SK-N-SH treated with all-trans-retinoic acid at 6 μM for 48 hours (cell line): ENCODE data around the gene TLR10.
A peak's percentile ranks its signal among the peaks of the same experiment; 100 is the strongest.

Experiments used
- ATAC-seq: fragments of 200-7000 bp; cut with Tn5 transposase; 3 replicates; pipeline ENCODE4 v1.9.1; 2020; ENCODE audit warnings: mild to moderate bottlenecking, moderate library complexity
- ARNTL ChIP-seq: fragments of 450-650 bp; formaldehyde crosslinking; IDR thresholded peaks from 2 replicates; pipeline ENCODE4 v1.5.0; 2020; ENCODE audit warnings: low read depth, mild to moderate bottlenecking, moderate library complexity, borderline replicate concordance
- BACH2 ChIP-seq: fragments of 250-450 bp; sonication (Bioruptor Pico); IDR thresholded peaks from 2 replicates; pipeline ENCODE4 v1.9.0; 2021; ENCODE audit warnings: mild to moderate bottlenecking, borderline replicate concordance
- CSDC2 ChIP-seq: fragments of 250-450 bp; sonication (Bioruptor Pico); IDR thresholded peaks from 2 replicates; pipeline ENCODE4 v1.5.0; 2020; ENCODE audit warnings: mild to moderate bottlenecking, moderate library complexity
- ESRRG ChIP-seq: fragments of 250-450 bp; sonication (Bioruptor Pico); IDR thresholded peaks from 2 replicates; pipeline ENCODE4 v1.6.1; 2021; ENCODE audit warnings: mild to moderate bottlenecking
- GLIS3 ChIP-seq: fragments of 250-450 bp; sonication (Bioruptor Pico); IDR thresholded peaks from 2 replicates; pipeline ENCODE4 v1.5.0; 2020; ENCODE audit warnings: mild to moderate bottlenecking, moderate library complexity
- ISL1 ChIP-seq: fragments of 250-450 bp; sonication (Bioruptor Pico); IDR thresholded peaks from 2 replicates; pipeline ENCODE4 v2.1.2; 2022; ENCODE audit warnings: mild to moderate bottlenecking, moderate library complexity
- OSR1 ChIP-seq: fragments of 250-450 bp; sonication (Bioruptor Pico); IDR thresholded peaks from 2 replicates; pipeline ENCODE4 v1.8.0; 2022; ENCODE audit warnings: moderate library complexity, mild to moderate bottlenecking, inconsistent platforms
- PPARA ChIP-seq: fragments of 250-450 bp; sonication (Bioruptor Pico); IDR thresholded peaks from 2 replicates; pipeline ENCODE4 v1.5.0; 2020; ENCODE audit warnings: mild to moderate bottlenecking, borderline replicate concordance
- RARB ChIP-seq: fragments of 250-450 bp; sonication (Bioruptor Pico); IDR thresholded peaks from 2 replicates; pipeline ENCODE4 v1.8.0; 2021; ENCODE audit warnings: mild to moderate bottlenecking, moderate library complexity
- SNAI2 ChIP-seq: fragments of 250-450 bp; sonication (Bioruptor Pico); IDR thresholded peaks from 2 replicates; pipeline ENCODE4 v1.5.0; 2020; ENCODE audit warnings: mild to moderate bottlenecking, moderate library complexity
- TOX ChIP-seq: fragments of 250-450 bp; sonication (Bioruptor Pico); IDR thresholded peaks from 2 replicates; pipeline ENCODE4 v1.8.0; 2021; ENCODE audit warnings: mild to moderate bottlenecking, moderate library complexity, borderline replicate concordance
- ZC3H10 ChIP-seq: fragments of 250-450 bp; sonication (Bioruptor Pico); IDR thresholded peaks from 2 replicates; pipeline ENCODE4 v1.5.1; 2021; ENCODE audit warnings: mild to moderate bottlenecking, moderate library complexity
- ZFP3 ChIP-seq: fragments of 250-450 bp; sonication (Bioruptor Pico); IDR thresholded peaks from 2 replicates; pipeline ENCODE4 v1.5.0; 2020; ENCODE audit warnings: mild to moderate bottlenecking, moderate library complexity
- ZFP30 ChIP-seq: fragments of 450-650 bp; formaldehyde crosslinking; IDR thresholded peaks from 2 replicates; pipeline ENCODE4 v1.5.0; 2022; ENCODE audit warnings: mild to moderate bottlenecking, moderate library complexity
- ZNF565 ChIP-seq: fragments of 450-650 bp; formaldehyde crosslinking; conservative IDR thresholded peaks from 2 replicates; pipeline ENCODE4 v1.5.0; 2020; ENCODE audit warnings: low read depth, mild to moderate bottlenecking, moderate library complexity
- ZNF70 ChIP-seq: fragments of 450-650 bp; formaldehyde crosslinking; IDR thresholded peaks from 2 replicates; pipeline ENCODE4 v1.5.0; 2020; ENCODE audit warnings: mild to moderate bottlenecking, moderate library complexity
- ZNF8 ChIP-seq: fragments of 450-650 bp; formaldehyde crosslinking; IDR thresholded peaks from 2 replicates; pipeline ENCODE4 v1.5.0; 2020; ENCODE audit warnings: mild to moderate bottlenecking, moderate library complexity
- TF ChIP-seq, protein P1 (sequence below): fragments of 250-450 bp; sonication (Bioruptor Pico); IDR thresholded peaks from 2 replicates; pipeline ENCODE4 v1.8.0; 2020; ENCODE audit warnings: mild to moderate bottlenecking, moderate library complexity, borderline replicate concordance
- TF ChIP-seq, protein P2 (sequence below): fragments of 250-450 bp; sonication (Bioruptor Pico); IDR thresholded peaks from 2 replicates; pipeline ENCODE4 v1.8.0; 2021; ENCODE audit warnings: low read depth, mild to moderate bottlenecking, moderate library complexity, borderline replicate concordance
- TF ChIP-seq, protein P3 (sequence below): fragments of 250-450 bp; sonication (Bioruptor Pico); IDR thresholded peaks from 2 replicates; pipeline ENCODE4 v1.5.1; 2021; ENCODE audit warnings: mild to moderate bottlenecking, moderate library complexity
- TF ChIP-seq, protein P4 (sequence below): fragments of 250-450 bp; sonication (Bioruptor Pico); IDR thresholded peaks from 2 replicates; pipeline ENCODE4 v1.5.0; 2020; ENCODE audit warnings: mild to moderate bottlenecking, moderate library complexity

Gene TLR10

DNA sequence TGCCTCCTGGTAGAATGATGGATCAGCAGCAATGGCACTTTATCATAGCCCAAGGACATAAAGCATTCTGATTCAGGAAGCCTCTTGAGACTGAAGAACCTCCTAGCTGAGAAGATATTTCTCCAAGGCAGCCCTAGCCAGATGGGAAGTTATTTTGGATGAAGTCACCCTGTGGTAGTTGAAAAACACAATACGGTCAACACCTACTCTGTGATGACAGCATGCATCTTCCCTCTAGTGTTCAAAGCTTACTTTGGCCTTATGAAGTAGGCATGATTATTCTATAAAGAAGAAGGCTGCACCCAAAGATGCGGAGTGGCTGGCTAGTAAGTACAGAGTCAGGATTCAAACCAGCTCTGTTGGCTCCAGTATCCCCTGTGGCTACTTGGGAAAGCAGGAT, 47.9 kb downstream of the TLR10 start:
- TF ChIP-seq, protein P1, sequence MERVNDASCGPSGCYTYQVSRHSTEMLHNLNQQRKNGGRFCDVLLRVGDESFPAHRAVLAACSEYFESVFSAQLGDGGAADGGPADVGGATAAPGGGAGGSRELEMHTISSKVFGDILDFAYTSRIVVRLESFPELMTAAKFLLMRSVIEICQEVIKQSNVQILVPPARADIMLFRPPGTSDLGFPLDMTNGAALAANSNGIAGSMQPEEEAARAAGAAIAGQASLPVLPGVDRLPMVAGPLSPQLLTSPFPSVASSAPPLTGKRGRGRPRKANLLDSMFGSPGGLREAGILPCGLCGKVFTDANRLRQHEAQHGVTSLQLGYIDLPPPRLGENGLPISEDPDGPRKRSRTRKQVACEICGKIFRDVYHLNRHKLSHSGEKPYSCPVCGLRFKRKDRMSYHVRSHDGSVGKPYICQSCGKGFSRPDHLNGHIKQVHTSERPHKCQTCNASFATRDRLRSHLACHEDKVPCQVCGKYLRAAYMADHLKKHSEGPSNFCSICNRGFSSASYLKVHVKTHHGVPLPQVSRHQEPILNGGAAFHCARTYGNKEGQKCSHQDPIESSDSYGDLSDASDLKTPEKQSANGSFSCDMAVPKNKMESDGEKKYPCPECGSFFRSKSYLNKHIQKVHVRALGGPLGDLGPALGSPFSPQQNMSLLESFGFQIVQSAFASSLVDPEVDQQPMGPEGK (CRISPR knock-in tag), result no peak
- no peak for ATAC-seq

DNA sequence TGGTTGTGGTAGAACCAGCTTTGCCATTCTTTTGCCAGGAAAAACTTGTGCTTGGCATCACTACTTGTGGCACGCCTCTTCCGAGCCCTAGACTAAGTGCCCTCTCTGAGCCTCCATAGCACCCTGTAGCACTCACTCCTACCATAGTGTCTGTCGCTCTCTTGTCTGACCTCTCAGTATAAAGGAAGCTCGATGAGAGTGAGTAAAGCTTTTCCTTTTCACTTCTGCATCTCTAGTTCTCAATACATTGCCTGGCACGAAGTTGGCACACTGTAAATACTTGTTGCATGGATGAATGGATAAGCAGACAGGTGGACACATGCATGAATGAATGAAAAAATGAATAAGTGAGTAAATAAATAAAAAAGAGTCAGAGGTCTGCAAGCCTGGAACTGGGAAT, 48.3 kb downstream of the TLR10 start:
- ATAC-seq, result no peak
- TF ChIP-seq ZFP3 (CRISPR knock-in tag), result no peak
- TF ChIP-seq, all 23 proteins: peak for 0

DNA sequence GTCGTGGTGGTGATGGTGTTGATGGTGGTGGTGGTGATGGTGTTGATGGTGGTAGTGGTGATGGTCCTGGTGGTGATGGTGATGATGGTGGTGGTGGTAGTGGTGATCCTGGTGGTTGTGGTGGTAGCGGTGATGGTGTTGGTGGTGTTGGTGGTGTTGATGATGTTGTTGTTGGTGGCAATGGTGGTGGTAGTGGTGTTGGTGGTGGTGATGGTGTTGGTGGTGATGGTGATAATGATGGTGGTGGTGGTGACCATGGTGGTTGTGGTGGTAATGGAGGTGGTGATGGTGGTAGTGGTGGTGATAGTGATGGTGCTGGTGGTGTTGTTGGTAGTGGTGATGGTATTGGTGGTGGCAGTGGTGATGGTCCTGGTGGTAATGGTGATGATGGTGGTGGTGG, 49.1 kb downstream of the TLR10 start:
- ATAC-seq, result no peak
- TF ChIP-seq, protein P2, sequence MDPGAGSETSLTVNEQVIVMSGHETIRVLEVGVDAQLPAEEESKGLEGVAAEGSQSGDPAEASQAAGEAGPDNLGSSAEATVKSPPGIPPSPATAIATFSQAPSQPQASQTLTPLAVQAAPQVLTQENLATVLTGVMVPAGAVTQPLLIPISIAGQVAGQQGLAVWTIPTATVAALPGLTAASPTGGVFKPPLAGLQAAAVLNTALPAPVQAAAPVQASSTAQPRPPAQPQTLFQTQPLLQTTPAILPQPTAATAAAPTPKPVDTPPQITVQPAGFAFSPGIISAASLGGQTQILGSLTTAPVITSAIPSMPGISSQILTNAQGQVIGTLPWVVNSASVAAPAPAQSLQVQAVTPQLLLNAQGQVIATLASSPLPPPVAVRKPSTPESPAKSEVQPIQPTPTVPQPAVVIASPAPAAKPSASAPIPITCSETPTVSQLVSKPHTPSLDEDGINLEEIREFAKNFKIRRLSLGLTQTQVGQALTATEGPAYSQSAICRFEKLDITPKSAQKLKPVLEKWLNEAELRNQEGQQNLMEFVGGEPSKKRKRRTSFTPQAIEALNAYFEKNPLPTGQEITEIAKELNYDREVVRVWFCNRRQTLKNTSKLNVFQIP (CRISPR knock-in tag), result no peak
- TF ChIP-seq ZNF70 (CRISPR knock-in tag) (no peak), ZNF8 (CRISPR knock-in tag) (no peak), ZFP3 (CRISPR knock-in tag) (no peak), ISL1 (CRISPR knock-in tag) (no peak), PPARA (CRISPR knock-in tag) (no peak), ZC3H10 (CRISPR knock-in tag) (no peak), GLIS3 (CRISPR knock-in tag) (no peak), RARB (CRISPR knock-in tag) (no peak), OSR1 (no peak), CSDC2 (CRISPR knock-in tag) (no peak), TOX (CRISPR knock-in tag) (no peak), ZFP30 (no peak)
- TF ChIP-seq, protein P3, sequence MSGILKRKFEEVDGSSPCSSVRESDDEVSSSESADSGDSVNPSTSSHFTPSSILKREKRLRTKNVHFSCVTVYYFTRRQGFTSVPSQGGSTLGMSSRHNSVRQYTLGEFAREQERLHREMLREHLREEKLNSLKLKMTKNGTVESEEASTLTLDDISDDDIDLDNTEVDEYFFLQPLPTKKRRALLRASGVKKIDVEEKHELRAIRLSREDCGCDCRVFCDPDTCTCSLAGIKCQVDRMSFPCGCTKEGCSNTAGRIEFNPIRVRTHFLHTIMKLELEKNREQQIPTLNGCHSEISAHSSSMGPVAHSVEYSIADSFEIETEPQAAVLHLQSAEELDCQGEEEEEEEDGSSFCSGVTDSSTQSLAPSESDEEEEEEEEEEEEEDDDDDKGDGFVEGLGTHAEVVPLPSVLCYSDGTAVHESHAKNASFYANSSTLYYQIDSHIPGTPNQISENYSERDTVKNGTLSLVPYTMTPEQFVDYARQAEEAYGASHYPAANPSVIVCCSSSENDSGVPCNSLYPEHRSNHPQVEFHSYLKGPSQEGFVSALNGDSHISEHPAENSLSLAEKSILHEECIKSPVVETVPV (CRISPR knock-in tag), result no peak

DNA sequence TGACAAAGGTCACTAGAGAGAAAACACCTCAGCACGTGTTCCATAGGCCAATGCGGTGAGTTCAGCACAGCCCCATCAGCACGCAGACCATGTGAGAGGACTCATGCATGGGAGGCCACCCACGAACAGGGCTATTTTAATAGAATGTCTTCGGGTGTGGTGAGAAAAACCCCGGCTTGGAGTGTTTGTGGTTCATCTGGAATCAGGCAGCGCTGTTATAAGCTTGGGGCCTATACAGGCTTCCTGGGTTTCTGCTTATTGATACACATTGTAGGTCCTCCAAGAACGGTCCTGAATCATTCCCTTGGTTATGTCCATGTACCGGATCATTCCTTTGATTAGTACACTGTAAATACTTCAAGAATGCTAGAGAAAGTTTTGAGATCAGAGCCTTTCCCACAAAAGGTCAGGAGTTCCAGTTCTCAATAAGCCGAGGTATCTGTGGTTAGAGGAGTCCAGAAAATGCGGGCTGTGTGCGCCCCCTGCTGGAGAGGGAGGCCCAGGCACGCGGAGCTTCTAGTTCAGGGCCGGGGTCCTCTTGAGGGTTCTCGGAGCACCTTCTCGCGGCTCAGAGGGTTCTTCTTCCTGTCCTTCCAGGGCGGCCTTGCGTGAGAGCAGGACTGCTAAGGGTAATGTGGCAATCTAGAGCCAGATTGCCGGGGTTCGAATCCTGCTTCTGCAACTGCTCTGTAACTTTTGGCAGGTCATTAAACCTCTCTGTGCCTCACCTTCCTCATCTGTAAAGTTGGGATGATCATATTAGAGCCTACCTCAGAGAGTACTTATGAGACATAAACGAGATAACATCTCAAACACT, 51.8 kb downstream of the TLR10 start:
- ATAC-seq, result peak; percentile 97
- TF ChIP-seq ZFP3 (CRISPR knock-in tag), result no peak
- no peak for TF ChIP-seq BACH2 (CRISPR knock-in tag)
- TF ChIP-seq ESRRG (CRISPR knock-in tag), result no peak
- TF ChIP-seq, protein P2 (CRISPR knock-in tag), result no peak
- no peak for TF ChIP-seq ISL1 (CRISPR knock-in tag)
- no peak for TF ChIP-seq ZNF565 (CRISPR knock-in tag)
- TF ChIP-seq, protein P4, sequence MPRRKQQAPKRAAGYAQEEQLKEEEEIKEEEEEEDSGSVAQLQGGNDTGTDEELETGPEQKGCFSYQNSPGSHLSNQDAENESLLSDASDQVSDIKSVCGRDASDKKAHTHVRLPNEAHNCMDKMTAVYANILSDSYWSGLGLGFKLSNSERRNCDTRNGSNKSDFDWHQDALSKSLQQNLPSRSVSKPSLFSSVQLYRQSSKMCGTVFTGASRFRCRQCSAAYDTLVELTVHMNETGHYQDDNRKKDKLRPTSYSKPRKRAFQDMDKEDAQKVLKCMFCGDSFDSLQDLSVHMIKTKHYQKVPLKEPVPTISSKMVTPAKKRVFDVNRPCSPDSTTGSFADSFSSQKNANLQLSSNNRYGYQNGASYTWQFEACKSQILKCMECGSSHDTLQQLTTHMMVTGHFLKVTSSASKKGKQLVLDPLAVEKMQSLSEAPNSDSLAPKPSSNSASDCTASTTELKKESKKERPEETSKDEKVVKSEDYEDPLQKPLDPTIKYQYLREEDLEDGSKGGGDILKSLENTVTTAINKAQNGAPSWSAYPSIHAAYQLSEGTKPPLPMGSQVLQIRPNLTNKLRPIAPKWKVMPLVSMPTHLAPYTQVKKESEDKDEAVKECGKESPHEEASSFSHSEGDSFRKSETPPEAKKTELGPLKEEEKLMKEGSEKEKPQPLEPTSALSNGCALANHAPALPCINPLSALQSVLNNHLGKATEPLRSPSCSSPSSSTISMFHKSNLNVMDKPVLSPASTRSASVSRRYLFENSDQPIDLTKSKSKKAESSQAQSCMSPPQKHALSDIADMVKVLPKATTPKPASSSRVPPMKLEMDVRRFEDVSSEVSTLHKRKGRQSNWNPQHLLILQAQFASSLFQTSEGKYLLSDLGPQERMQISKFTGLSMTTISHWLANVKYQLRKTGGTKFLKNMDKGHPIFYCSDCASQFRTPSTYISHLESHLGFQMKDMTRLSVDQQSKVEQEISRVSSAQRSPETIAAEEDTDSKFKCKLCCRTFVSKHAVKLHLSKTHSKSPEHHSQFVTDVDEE (CRISPR knock-in tag), result no peak
- no peak for TF ChIP-seq SNAI2 (CRISPR knock-in tag)
- no peak for TF ChIP-seq OSR1
- no peak for TF ChIP-seq GLIS3 (CRISPR knock-in tag)
- no peak for TF ChIP-seq CSDC2 (CRISPR knock-in tag)
- TF ChIP-seq ZFP30, result no peak
- no peak for TF ChIP-seq ZC3H10 (CRISPR knock-in tag)
- TF ChIP-seq ARNTL (CRISPR knock-in tag), result no peak
